Common myeloid progenitor, CD34-positive (primary cell): Measurements from ENCODE around the gene EAF1.

ENCODE experiments used
- CTCF ChIA-PET: fragments of 350-600 bp; sonication (Branson Sonifier 250); formaldehyde crosslinking; loops from one replicate; lab custom pipeline; 2021; ENCODE audit warnings: antibody characterized with exemption; lab: Charles Lee
- POLR2A ChIA-PET: fragments of 350-600 bp; sonication (Branson Sonifier 250); formaldehyde crosslinking; loops from one replicate; lab custom pipeline; 2021; ENCODE audit warnings: antibody characterized with exemption; lab: Charles Lee
- DNase-seq, 3 donors: peaks; one replicate each; pipeline versions ENCODE4 v3.0.0 to v3.0.0-alpha.2; 2013
- H3K27ac ChIP-seq, 2 experiments: 1 replicate in 1 of 2; 2 replicates in 1 of 2; pipeline ENCODE4 v1.7.0; 2013; ENCODE audit warnings: inconsistent platforms in 2 of 2, low read length in 2 of 2, mild to moderate bottlenecking in 2 of 2, low read depth in 1 of 2, moderate library complexity in 1 of 2; ENCODE audit not compliant: severe bottlenecking in 2 of 2, insufficient read depth in 1 of 2, poor library complexity in 1 of 2
- H3K27me3 ChIP-seq, 5 experiments: replicated peaks in 2 of 5; 1 replicate in 3 of 5; 2 replicates in 2 of 5; pipeline versions ENCODE4 v1.6.1 to v1.7.0; 2013; ENCODE audit warnings: low read length in 4 of 5, mild to moderate bottlenecking in 2 of 5, moderate library complexity in 2 of 5, inconsistent platforms in 1 of 5; ENCODE audit not compliant: insufficient read depth in 5 of 5, control insufficient read depth in 4 of 5
- H3K36me3 ChIP-seq, 4 experiments: 1 replicate in 2 of 4; 2 replicates in 2 of 4; pipeline versions ENCODE4 v1.6.1 to v1.7.0; 2013; ENCODE audit warnings: low read length in 3 of 4, control low read depth in 1 of 4, mild to moderate bottlenecking in 1 of 4; ENCODE audit not compliant: control insufficient read depth in 4 of 4, insufficient read depth in 4 of 4
- H3K4me1 ChIP-seq, 4 experiments: 1 replicate in 3 of 4; 2 replicates in 1 of 4; pipeline versions ENCODE4 v1.6.1 to v1.7.1; 2013; ENCODE audit warnings: low read length in 3 of 4, mild to moderate bottlenecking in 3 of 4, control low read depth in 1 of 4, inconsistent platforms in 1 of 4, moderate library complexity in 1 of 4; ENCODE audit not compliant: control insufficient read depth in 4 of 4, insufficient read depth in 4 of 4; ENCODE audit errors: control extremely low read depth in 1 of 4
- H3K4me3 ChIP-seq, 7 experiments: 1 replicate in 4 of 7; 2 replicates in 3 of 7; pipeline versions ENCODE4 v1.5.1 to v1.7.0; 2013; ENCODE audit warnings: mild to moderate bottlenecking in 7 of 7, low read length in 6 of 7, moderate library complexity in 6 of 7, inconsistent platforms in 2 of 7, low read depth in 2 of 7, control low read depth in 1 of 7; ENCODE audit not compliant: insufficient read depth in 4 of 7, control insufficient read depth in 1 of 7; ENCODE audit errors: extremely low read depth in 1 of 7
- H3K9me3 ChIP-seq, 5 experiments: 1 replicate in 4 of 5; 2 replicates in 1 of 5; pipeline versions ENCODE4 v1.6.1 to v1.7.1; 2013; ENCODE audit warnings: low read length in 4 of 5, mild to moderate bottlenecking in 2 of 5, inconsistent platforms in 1 of 5, low read depth in 1 of 5, moderate library complexity in 1 of 5; ENCODE audit not compliant: control insufficient read depth in 4 of 5, insufficient read depth in 2 of 5; ENCODE audit errors: control extremely low read depth in 1 of 5
- WGBS: methylation state at CpG from one replicate; pipeline ENCODE4 v1.1.5; 2013; ENCODE audit not compliant: insufficient coverage; 5-methylcytosine and 5-hydroxymethylcytosine counted together

Gene EAF1

GRCh38 chr3:15449489-15450224, 22.3 kb downstream of the EAF1 start:
- 100% methylated on average over 1 of the region's 3 CpGs for WGBS

DNA sequence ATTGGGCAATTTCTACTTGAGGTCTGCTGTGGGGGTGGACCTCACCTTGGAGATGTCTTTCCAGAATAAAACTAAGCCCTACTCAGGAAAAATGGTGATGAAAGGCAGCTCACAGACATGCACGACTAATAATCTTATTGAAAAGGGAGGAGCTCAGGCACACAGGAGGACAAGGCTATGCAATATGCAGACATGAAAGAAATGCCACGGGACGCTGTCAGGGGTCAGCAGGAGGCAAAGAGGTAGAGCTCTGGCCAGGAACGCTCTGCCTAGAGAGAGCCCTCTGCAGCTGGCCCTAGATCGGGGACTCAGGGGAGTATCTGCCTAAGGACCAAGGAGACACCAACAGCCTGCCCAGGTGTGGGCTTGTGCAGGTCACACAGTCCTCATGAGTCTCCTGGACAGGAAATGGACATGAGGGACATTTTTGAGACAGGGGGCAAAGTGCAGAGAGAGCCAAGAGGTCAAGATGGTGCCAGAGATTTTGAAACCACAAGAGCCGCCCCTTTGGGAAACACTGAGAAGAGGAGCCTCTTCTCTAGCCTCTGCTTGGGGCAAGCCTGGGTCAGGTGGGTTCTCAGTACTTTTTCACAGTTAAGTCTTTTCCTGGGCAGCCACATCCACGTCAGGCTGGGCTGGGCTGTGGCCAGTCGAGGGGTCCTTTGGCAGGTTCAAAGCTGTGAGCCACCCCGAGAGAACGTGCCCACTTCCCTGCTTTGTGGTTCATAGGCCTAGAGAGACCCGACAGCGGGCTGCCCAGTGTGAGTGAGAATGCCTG, 23.2 kb downstream of the EAF1 start:
- ChIA-PET CTCF (interaction anchor here (0.6 kb wide), 1 partner anchor 11 kb away, joined by 3 read pairs; no protein-coding TSS in a partner anchor), POLR2A (no interaction called here)
- no peaks in the 10 kb centered on the region for H3K27me3 ChIP-seq
- H3K9me3 ChIP-seq = no peaks in the 10 kb centered on the region
- H3K4me3 ChIP-seq = no peak overlapping the region
- WGBS = 94% methylated on average over 8 of the region's 12 CpGs
- peaks cover 0 to 3% (median 0%) of the 10 kb centered on the region in 4 experiments for H3K36me3 ChIP-seq
- DNase-seq = no peak
- no peaks in the 10 kb centered on the region for H3K4me1 ChIP-seq
- no peak overlapping the region for H3K27ac ChIP-seq

More at GRCh38 chr3:15449489-15450224, 22.3 kb downstream of the EAF1 start:
- Histone ChIP-seq H3K4me3 (no peak overlapping the region), H3K9me3 (no peaks in the 10 kb centered on the region), H3K27me3 (no peaks in the 10 kb centered on the region), H3K4me1 (no peaks in the 10 kb centered on the region), H3K27ac (no peak overlapping the region), H3K36me3 (peaks cover 0 to 3% (median under 1%) of the 10 kb centered on the region in 4 experiments)
- ChIA-PET CTCF (no interaction called here), POLR2A (no interaction called here)
- DNase-seq = no peak

DNA sequence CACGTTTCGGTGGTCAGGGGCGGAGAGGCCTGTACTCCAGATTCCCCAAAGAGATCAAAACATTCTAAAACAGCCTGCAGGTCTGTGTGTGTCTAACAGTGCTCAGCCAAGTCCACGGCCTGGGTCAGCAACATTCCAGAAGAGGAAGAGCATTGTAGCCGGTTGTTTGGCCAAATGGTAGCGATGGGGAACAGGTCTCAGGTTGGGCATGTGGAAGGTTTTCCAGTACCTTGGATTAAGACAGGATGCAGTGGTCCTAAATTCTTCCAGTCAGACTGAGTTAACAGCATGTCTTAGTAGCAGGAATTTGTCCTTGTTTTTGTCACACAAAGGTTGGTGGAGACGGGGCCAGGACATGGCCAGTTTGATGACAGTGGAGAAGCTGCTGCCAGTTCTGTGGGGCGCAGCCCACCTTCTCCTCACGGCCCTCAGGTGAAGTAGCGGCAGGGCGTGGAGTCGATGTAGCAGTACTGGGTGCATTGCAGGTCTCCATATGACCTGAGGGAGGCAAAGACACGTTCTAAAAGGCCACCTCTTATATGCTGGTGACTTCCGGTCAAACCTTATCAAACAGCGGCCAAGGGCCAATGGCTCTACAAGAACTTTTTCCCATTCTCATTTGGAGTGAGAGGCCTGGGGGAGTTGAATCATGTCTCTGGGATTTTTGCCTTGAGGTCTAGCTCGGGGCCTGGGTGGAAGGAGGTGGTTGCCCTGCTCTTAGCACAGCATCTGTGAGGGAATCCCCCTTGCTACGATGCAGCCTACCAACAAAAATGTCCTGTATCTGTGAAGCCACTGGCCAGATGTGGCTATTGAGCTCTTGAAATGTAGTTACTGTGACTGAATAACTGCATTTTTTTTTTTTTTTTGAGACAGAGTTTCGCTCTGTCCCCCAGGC, 24.1 kb downstream of the EAF1 start:
- Histone ChIP-seq H3K36me3 (no peaks in the 10 kb centered on the region), H3K27ac (no peak overlapping the region), H3K27me3 (no peaks in the 10 kb centered on the region), H3K4me1 (no peaks in the 10 kb centered on the region), H3K9me3 (no peaks in the 10 kb centered on the region), H3K4me3 (no peak overlapping the region)
- no peak for DNase-seq
- CTCF ChIA-PET = no interaction called here
- POLR2A ChIA-PET = no interaction called here
- WGBS = 98% methylated on average over 14 of the region's 18 CpGs

DNA sequence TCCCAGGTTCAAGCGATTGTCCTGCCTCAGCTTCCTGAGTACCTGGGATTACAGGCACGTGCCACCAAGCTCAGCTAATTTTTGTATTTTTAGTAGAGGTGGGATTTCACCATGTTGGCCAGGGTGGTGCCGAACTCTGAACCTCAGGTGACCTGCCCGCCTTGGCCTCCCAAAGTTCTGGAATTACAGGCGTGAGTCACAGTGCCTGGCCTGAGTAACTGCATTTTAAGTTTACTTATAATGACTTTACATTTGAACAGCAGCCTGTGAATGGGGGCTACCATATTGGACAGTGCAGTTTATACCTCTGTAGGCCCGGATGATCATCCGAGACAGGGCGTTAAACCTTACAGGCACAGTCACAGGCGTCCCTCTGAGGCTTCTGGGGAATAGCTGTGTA, 24.8 kb downstream of the EAF1 start:
- Histone ChIP-seq H3K4me1 (no peaks in the 10 kb centered on the region), H3K36me3 (no peaks in the 10 kb centered on the region), H3K4me3 (no peak overlapping the region), H3K27ac (no peak overlapping the region), H3K27me3 (no peaks in the 10 kb centered on the region), H3K9me3 (no peaks in the 10 kb centered on the region)
- DNase-seq = no peak
- ChIA-PET CTCF (no interaction called here), POLR2A (no interaction called here)
- WGBS = 76% methylated on average over 5 of the region's 9 CpGs

DNA sequence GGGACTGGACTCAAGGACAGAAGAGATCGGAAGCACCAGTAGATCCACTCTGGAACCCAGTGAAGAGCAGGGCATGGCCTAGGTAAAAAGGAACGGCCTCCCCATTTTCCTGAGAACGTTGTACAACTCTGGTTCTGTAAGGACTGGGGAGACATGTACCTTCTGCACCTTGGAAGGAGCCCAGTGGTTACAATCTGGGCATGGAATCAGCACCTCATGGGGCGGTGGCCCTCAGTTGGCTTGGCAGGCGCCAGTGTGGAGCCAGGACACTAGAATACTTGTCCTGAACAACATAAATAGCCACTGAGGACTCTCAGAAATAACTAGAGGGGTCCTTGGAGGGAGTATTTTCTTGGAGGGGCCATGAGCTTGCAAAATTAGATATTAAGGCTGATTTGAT, 25.6 kb downstream of the EAF1 start:
- H3K27me3 ChIP-seq = no peaks in the 10 kb centered on the region
- no peak overlapping the region for H3K4me3 ChIP-seq
- ChIA-PET POLR2A (no interaction called here), CTCF (no interaction called here)
- H3K36me3 ChIP-seq = no peaks in the 10 kb centered on the region
- H3K9me3 ChIP-seq = no peaks in the 10 kb centered on the region
- WGBS = 100% methylated on average over 4 of the region's 5 CpGs
- no peak overlapping the region for H3K27ac ChIP-seq
- no peak for DNase-seq
- no peaks in the 10 kb centered on the region for H3K4me1 ChIP-seq

- Histone ChIP-seq H3K4me3 (no peak overlapping the region), H3K9me3 (peaks cover 0 to 2% (median 0%) of the 10 kb centered on the region in 5 experiments), H3K27ac (no peak overlapping the region), H3K36me3 (no peaks in the 10 kb centered on the region), H3K4me1 (peaks cover 0 to 2% (median 0%) of the 10 kb centered on the region in 4 experiments), H3K27me3 (no peaks in the 10 kb centered on the region)
- POLR2A ChIA-PET = no interaction called here
- CTCF ChIA-PET = interaction anchor here (0.5 to 0.9 kb wide), 2 partner anchors 9 to 335 kb away, joined by 3 to 4 read pairs; no protein-coding TSS in a partner anchor
- DNase-seq = no peak
- WGBS = 100% methylated on average over 6 of the region's 8 CpGs
Observed at GRCh38 chr3:15453501-15453900, 26.1 kb downstream of the EAF1 start.
